NCI-H2196 treated with DMSO at 0.1 percent for 48 hours (cell line): ENCODE results near the gene DBT.
"Not testable (repeated sequence)": the region's sequence is repeated elsewhere in the genome, so short reads cannot be mapped to it uniquely, and the experiment has no call there.

ENCODE experiments used
- DNase-seq: peaks from one replicate; lab custom pipeline; 2025; ENCODE audit not compliant: unreplicated experiment; lab: John Stamatoyannopoulos, UW

DBT gene

GRCh38 chr1:100252901-100253300, 3.3 kb upstream of the DBT start:
- no peak for DNase-seq

DNA sequence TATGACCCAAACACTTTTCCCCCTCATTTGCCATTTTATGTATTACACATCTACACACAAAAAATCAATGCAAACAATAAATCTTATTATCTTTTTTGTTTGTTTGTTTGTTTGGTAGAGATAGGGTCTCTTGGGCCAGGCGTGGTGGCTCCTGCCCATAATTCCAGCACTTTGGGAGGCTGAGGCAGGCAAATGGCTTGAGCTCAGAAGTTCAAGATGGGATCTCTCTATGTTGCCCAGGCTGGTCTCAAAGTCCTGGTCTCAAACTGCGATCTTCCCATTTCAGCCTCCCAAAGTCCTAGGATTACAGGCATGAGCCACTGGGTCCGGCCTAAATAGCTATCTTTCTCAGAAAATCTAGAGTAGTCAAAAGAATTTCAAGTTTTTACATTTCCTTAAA, 1.2 kb upstream of the DBT start:
- DNase-seq: no peak

GRCh38 chr1:100250264-100250663, 630 bp upstream of the DBT start:
- DNase-seq: no peak

GRCh38 chr1:100249155-100249536, 488 bp downstream of the DBT start:
- DNase-seq: no peak

- DNase-seq: no peak
Observed at GRCh38 chr1:100246738-100247137, 2.9 kb downstream of the DBT start.

GRCh38 chr1:100240631-100241030, 9.0 kb downstream of the DBT start:
- DNase-seq: no peak

DNA sequence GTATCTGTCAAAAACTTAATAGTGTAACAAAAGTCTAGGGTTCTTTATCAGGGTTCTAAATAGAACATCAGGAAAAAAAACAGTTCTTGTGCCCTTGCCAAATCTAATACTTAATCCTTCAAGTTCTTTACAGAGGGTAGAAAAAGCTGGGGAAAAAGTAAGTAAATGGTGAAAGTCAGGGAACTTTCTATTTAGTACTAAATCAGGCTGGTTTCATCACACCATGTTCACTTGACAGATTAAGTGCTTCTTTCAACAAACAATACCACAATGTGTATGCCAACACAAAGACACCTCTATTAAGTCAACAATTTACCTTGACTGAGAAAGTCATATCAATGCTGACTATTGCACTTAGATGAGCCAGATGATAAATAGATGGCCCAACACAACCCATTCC, 9.7 kb downstream of the DBT start:
- DNase-seq: no peak

- no peak for DNase-seq
Observed at GRCh38 chr1:100237091-100237490, 12.5 kb downstream of the DBT start.

DNA sequence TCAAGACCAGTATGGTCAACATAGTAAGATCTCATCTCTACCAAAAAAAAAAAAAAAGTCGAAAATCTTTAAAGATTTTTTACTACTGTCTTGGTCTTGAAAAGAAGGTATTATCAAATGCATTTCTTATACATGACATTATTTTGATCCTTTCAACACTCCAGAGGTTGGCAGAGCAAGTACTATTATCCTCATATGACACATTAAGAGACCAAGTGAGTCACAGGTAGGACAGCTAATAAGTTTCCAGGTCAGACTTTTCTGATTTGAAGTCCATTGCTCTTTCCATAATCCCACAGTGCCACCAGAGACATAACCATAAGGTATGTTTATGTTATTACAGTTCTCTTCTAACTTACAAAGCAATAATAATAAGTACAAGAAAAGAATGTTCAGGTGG, 15.2 kb downstream of the DBT start:
- no peak for DNase-seq

- DNase-seq: not testable (repeated sequence)
Observed at GRCh38 chr1:100233566-100233965, 16.1 kb downstream of the DBT start.

- no peak for DNase-seq
Observed at GRCh38 chr1:100232156-100232555, 17.5 kb downstream of the DBT start.

- DNase-seq: no peak
Observed at GRCh38 chr1:100231721-100232120, 17.9 kb downstream of the DBT start.

DNA sequence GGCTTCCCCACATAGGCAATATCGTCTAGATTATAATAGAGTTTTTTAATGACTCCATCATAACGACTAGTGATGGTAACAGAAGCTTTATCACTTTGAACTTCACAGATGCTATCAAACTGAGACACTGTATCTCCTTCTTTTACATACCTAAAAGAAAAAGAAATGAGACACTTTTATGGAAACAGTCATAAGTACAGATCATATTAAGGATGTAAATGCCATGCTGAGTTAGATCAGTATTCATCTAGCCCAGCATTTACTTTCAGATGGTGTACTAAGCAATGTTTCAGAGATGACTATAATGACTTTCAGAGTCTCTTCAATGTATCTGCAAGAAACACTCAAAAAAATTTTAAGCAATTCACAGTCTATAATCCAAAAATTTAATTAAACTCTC, 18.9 kb downstream of the DBT start:
- DNase-seq: no peak

- DNase-seq: no peak
Observed at GRCh38 chr1:100229681-100230443, 19.8 kb downstream of the DBT start.

GRCh38 chr1:100222428-100222827, 27.2 kb downstream of the DBT start:
- DNase-seq: no peak

- DNase-seq: no peak
Observed at GRCh38 chr1:100219883-100220282, 29.8 kb downstream of the DBT start.

GRCh38 chr1:100219457-100219856, 30.2 kb downstream of the DBT start:
- DNase-seq: no peak

DNA sequence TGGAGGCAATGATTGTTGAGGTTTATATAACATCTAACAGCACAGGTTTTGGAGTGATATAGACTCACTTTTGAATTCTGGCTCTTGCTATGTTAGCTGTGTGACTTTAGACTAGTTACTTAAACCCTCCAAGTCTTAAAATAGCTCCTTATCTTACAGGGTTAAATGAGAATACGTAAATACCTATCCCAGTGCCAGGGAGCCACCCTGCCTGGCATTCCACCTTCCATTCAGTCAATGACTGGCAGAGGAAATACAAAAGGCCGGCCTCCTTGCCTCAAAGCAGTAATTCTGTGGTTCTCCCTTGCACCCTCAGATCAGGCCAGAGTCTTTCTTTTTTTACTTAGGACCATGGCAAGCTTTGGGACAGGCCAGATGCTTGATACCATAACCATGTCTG, 31.8 kb downstream of the DBT start:
- no peak for DNase-seq

- no peak for DNase-seq
Observed at GRCh38 chr1:100215101-100215500, 34.5 kb downstream of the DBT start.

GRCh38 chr1:100213141-100213540, 36.5 kb downstream of the DBT start:
- no peak for DNase-seq

DNA sequence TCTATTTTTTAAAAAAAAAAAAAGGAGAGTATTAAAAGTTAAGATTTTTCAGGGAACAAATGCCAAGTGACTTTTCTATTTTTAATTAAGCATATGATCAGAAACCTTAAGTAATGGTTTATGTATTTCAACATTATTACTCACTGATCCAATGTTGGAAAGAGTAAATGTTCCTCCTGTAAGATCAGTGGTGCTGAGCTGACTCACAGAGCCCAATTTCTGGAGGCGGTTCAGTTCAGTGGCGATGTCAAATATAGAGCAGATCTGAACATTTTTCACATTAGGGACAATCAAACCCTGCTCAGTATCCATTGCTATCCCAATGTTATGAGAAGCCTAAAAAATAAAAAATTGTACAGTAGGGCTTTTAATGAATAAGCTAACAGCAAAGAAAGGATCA, 43.3 kb downstream of the DBT start:
- no peak for DNase-seq

- not testable (repeated sequence) for DNase-seq
Observed at GRCh38 chr1:100205593-100205992, 44.0 kb downstream of the DBT start.

DNA sequence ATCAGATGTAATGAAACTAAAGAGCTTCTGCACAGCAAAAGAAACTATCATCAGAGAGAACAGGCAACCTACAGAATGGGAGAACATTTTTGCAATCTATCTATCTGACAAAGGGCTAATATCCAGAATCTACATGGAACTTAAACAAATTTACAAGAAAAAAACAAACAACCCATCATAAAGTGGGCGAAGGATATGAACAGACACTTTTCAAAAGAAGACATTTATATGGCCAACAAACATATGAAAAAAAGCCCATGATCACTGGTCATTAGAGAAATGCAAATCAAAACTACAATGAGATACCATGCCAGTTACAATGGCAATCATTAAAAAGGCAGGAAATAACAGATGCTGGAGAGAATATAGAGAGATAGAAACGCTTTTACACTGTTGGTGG, 44.5 kb downstream of the DBT start:
- not testable (repeated sequence) for DNase-seq
